WTC11 (cell line): ENCODE measurements around the gene ADAT3. TPM values are rescaled to one million over a fixed set of nuclear protein-coding genes. Genes with fewer than 3 reads are reported as not detected.

Source experiments
- ATAC-seq: fragments of 200-7000 bp; cut with Tn5 transposase; 2 replicates; pipeline ENCODE4 v1.10.0; 2021; ENCODE audit warnings: mild to moderate bottlenecking, moderate library complexity
- CTCF ChIA-PET: fragments of 300-600 bp; sonication (Branson Sonifier 250); formaldehyde crosslinking; loops from one replicate; lab custom pipeline; 2021; ENCODE audit warnings: antibody characterized with exemption; lab: Charles Lee
- POLR2A ChIA-PET: fragments of 350-600 bp; sonication (Branson Sonifier 250); formaldehyde crosslinking; loops from one replicate; lab custom pipeline; 2021; ENCODE audit warnings: antibody characterized with exemption; lab: Charles Lee
- DNase-seq: peaks from one replicate; pipeline ENCODE4 v3.0.0; 2021; ENCODE audit warnings: low spot score
- H3K27ac Mint-ChIP-seq: 2 replicates; pipeline ENCODE4 v1.8.0; 2021; ENCODE audit warnings: mixed read lengths
- H3K27me3 Mint-ChIP-seq: 2 replicates; pipeline ENCODE4 v1.8.0; 2021; ENCODE audit warnings: low read depth, mild to moderate bottlenecking, moderate library complexity, mixed read lengths
- H3K36me3 Mint-ChIP-seq: 2 replicates; pipeline ENCODE4 v1.8.0; 2021; ENCODE audit warnings: mixed read lengths
- H3K4me1 Mint-ChIP-seq: 2 replicates; pipeline ENCODE4 v1.8.0; 2022; ENCODE audit warnings: mixed read lengths
- H3K4me3 Mint-ChIP-seq: 2 replicates; pipeline ENCODE4 v1.8.0; 2021; ENCODE audit warnings: mild to moderate bottlenecking, moderate library complexity, mixed read lengths
- H3K9me3 Mint-ChIP-seq: 2 replicates; pipeline ENCODE4 v1.8.0; 2021; ENCODE audit warnings: mixed read lengths
- CBFB ChIP-seq: sonication (generic); formaldehyde crosslinking; IDR thresholded peaks from 2 replicates; pipeline ENCODE4 v1.8.1; 2022; ENCODE audit warnings: mild to moderate bottlenecking, low read depth, missing genetic modification reagents
- ELF4 ChIP-seq: sonication (generic); formaldehyde crosslinking; IDR thresholded peaks from 2 replicates; pipeline ENCODE4 v1.8.1; 2022; ENCODE audit warnings: low read depth, mild to moderate bottlenecking, moderate library complexity, missing genetic modification reagents
- FOXJ3 ChIP-seq: sonication (generic); formaldehyde crosslinking; IDR thresholded peaks from 2 replicates; pipeline ENCODE4 v1.9.0; 2021; ENCODE audit warnings: missing genetic modification reagents, mild to moderate bottlenecking, borderline replicate concordance
- JUN ChIP-seq: sonication (generic); formaldehyde crosslinking; IDR thresholded peaks from 2 replicates; pipeline ENCODE4 v1.8.0; 2023; ENCODE audit warnings: mild to moderate bottlenecking, missing genetic modification reagents
- NFATC4 ChIP-seq: fragments of 250-450 bp; sonication (Bioruptor Pico); IDR thresholded peaks from 2 replicates; pipeline ENCODE4 v1.9.0; 2021; ENCODE audit warnings: mild to moderate bottlenecking
- OVOL2 ChIP-seq: fragments of 250-450 bp; sonication (Bioruptor Pico); IDR thresholded peaks from 2 replicates; pipeline ENCODE4 v1.9.0; 2021; ENCODE audit warnings: mild to moderate bottlenecking, borderline replicate concordance
- PRRX2 ChIP-seq: fragments of 250-450 bp; sonication (Bioruptor Pico); IDR thresholded peaks from 2 replicates; pipeline ENCODE4 v1.8.0; 2021; ENCODE audit warnings: mild to moderate bottlenecking
- RELA ChIP-seq: sonication (generic); formaldehyde crosslinking; IDR thresholded peaks from 2 replicates; pipeline ENCODE4 v1.8.1; 2022; ENCODE audit warnings: missing genetic modification reagents, mild to moderate bottlenecking, borderline replicate concordance
- TEAD4 ChIP-seq: sonication (generic); formaldehyde crosslinking; IDR thresholded peaks from 2 replicates; pipeline ENCODE4 v1.8.0; 2022; ENCODE audit warnings: mild to moderate bottlenecking, missing genetic modification reagents
- ZNF121 ChIP-seq: sonication (generic); formaldehyde crosslinking; IDR thresholded peaks from 2 replicates; pipeline ENCODE4 v1.8.0; 2023; ENCODE audit warnings: missing genetic modification reagents
- ZNF232 ChIP-seq: sonication (generic); formaldehyde crosslinking; IDR thresholded peaks from 2 replicates; pipeline ENCODE4 v1.8.0; 2022; ENCODE audit warnings: mild to moderate bottlenecking, missing genetic modification reagents
- ZNF317 ChIP-seq: sonication (generic); formaldehyde crosslinking; IDR thresholded peaks from 2 replicates; pipeline ENCODE4 v1.8.1; 2023; ENCODE audit warnings: low read depth, mild to moderate bottlenecking, moderate library complexity, missing genetic modification reagents, borderline replicate concordance
- ZNF423 ChIP-seq: fragments of 250-450 bp; sonication (Bioruptor Pico); IDR thresholded peaks from 2 replicates; pipeline ENCODE4 v2.1.2; 2022; ENCODE audit warnings: mild to moderate bottlenecking, moderate library complexity
- total RNA-seq: library from RNA; stranded (reverse); gene quantifications from 3 replicates; pipeline ENCODE4 v1.2.3, GENCODE V29; 2021
- TF ChIP-seq, protein P1 (sequence below): sonication (generic); formaldehyde crosslinking; conservative IDR thresholded peaks from 2 replicates; pipeline ENCODE4 v1.8.1; 2023; ENCODE audit warnings: mild to moderate bottlenecking, low read depth, missing genetic modification reagents, moderate library complexity
- TF ChIP-seq, protein P2 (sequence below): sonication (generic); formaldehyde crosslinking; IDR thresholded peaks from 2 replicates; pipeline ENCODE4 v1.8.1; 2022; ENCODE audit warnings: mild to moderate bottlenecking, missing genetic modification reagents, moderate library complexity, borderline replicate concordance
- TF ChIP-seq, protein P3 (sequence below): sonication (generic); formaldehyde crosslinking; IDR thresholded peaks from 2 replicates; pipeline ENCODE4 v1.8.0; 2022; ENCODE audit warnings: mild to moderate bottlenecking, missing genetic modification reagents
- TF ChIP-seq, protein P4 (sequence below): sonication (generic); formaldehyde crosslinking; IDR thresholded peaks from 2 replicates; pipeline ENCODE4 v1.8.1; 2022; ENCODE audit warnings: missing genetic modification reagents, borderline replicate concordance

ADAT3 gene
- total RNA-seq, 1 experiment from 2014 or later, result 20.3 TPM

DNA sequence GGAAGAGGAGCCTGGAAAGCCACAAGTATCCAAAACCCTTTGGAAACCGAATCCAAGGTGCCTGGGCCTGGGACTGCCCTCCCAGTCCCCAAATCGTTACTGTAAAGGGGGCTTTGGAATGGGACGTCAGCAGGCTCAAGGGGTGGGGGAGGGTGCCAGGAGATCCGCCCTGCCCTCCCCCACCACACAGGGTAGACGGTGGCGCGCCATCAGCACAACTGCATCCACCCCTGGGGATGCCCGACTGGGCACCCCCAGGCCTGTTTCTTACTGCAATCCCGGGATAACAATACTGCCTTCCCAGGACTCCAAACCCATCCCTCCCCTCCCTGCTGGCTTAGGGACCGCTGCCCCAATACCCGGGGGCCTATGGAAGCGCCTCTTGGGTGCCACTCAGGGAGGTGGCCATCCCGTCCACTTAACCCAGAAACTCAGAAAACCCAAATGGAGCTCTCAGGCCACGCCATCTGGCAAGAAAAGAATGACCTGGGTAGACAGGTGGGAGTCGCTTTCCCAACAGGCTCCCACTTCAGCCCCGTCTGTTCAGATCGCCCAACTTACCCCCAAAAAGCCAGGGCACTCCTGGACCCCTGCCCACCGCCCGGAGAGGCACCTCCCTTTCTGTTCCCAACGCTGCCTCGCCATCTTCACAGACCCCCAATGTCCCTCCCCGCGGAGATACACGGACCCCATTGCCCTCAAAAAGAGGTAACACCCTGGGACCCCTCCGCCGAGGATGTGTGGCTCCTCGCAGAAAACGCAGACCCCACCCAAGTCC is 44.2 kb upstream of the ADAT3 start:
- POLR2A ChIA-PET, result no interaction called here
- peaks cover 11% of the 10 kb centered on the region for H3K27me3 Mint-ChIP-seq
- CTCF ChIA-PET, result interaction anchor here (1.1 kb wide), 1 partner anchor 12 kb away, joined by 4 read pairs; the partner anchor contains the start of gene REXO1
- no peak for ATAC-seq
- H3K36me3 Mint-ChIP-seq, result no peaks in the 10 kb centered on the region
- H3K27ac Mint-ChIP-seq, result no peak overlapping the region
- H3K4me1 Mint-ChIP-seq, result peaks cover 30% of the 10 kb centered on the region
- no peaks in the 10 kb centered on the region for H3K9me3 Mint-ChIP-seq
- H3K4me3 Mint-ChIP-seq, result peak overlapping the region; percentile 84
- no peak for DNase-seq
- TF ChIP-seq, protein P1, sequence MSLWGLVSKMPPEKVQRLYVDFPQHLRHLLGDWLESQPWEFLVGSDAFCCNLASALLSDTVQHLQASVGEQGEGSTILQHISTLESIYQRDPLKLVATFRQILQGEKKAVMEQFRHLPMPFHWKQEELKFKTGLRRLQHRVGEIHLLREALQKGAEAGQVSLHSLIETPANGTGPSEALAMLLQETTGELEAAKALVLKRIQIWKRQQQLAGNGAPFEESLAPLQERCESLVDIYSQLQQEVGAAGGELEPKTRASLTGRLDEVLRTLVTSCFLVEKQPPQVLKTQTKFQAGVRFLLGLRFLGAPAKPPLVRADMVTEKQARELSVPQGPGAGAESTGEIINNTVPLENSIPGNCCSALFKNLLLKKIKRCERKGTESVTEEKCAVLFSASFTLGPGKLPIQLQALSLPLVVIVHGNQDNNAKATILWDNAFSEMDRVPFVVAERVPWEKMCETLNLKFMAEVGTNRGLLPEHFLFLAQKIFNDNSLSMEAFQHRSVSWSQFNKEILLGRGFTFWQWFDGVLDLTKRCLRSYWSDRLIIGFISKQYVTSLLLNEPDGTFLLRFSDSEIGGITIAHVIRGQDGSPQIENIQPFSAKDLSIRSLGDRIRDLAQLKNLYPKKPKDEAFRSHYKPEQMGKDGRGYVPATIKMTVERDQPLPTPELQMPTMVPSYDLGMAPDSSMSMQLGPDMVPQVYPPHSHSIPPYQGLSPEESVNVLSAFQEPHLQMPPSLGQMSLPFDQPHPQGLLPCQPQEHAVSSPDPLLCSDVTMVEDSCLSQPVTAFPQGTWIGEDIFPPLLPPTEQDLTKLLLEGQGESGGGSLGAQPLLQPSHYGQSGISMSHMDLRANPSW (CRISPR knock-in tag), result no peak
- TF ChIP-seq, protein P2, sequence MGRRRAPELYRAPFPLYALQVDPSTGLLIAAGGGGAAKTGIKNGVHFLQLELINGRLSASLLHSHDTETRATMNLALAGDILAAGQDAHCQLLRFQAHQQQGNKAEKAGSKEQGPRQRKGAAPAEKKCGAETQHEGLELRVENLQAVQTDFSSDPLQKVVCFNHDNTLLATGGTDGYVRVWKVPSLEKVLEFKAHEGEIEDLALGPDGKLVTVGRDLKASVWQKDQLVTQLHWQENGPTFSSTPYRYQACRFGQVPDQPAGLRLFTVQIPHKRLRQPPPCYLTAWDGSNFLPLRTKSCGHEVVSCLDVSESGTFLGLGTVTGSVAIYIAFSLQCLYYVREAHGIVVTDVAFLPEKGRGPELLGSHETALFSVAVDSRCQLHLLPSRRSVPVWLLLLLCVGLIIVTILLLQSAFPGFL, result no peak
- TF ChIP-seq RELA (CRISPR knock-in tag) (no peak), ZNF317 (CRISPR knock-in tag) (no peak), NFATC4 (no peak), ELF4 (CRISPR knock-in tag) (no peak), TEAD4 (CRISPR knock-in tag) (no peak), FOXJ3 (CRISPR knock-in tag) (no peak)
- TF ChIP-seq, protein P3, sequence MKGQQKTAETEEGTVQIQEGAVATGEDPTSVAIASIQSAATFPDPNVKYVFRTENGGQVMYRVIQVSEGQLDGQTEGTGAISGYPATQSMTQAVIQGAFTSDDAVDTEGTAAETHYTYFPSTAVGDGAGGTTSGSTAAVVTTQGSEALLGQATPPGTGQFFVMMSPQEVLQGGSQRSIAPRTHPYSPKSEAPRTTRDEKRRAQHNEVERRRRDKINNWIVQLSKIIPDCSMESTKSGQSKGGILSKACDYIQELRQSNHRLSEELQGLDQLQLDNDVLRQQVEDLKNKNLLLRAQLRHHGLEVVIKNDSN (CRISPR knock-in tag), result no peak

DNA sequence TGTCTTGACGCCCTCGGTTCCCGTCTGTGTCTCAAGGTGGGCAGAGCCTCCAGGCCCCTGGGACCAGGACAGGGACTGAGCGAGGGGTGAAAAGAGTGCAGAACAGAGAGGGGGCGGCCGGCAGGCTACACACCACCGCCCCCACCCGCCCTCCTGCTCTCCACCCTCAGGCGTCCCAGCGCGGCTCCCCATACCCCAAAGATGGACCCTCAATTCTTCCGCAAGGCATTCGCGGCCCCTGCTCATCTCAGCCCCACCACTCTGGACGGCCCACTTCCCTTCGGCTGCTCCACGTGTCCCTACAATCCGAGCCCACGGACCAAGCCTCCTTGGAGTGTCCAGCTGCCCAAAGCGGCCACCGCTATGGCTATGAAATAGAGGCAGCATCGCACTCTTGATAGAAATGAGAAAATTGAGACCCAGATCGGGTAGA is 43.6 kb upstream of the ADAT3 start:
- Mint-ChIP-seq H3K4me1 (peaks cover 26% of the 10 kb centered on the region), H3K27me3 (peaks cover 11% of the 10 kb centered on the region), H3K4me3 (peak overlapping the region; percentile 84), H3K36me3 (no peaks in the 10 kb centered on the region), H3K27ac (no peak overlapping the region), H3K9me3 (no peaks in the 10 kb centered on the region)
- no peak for ATAC-seq
- ChIA-PET CTCF (interaction anchor here (1.1 kb wide), 1 partner anchor 13 kb away, joined by 4 read pairs; the partner anchor contains the start of gene REXO1), POLR2A (no interaction called here)
- TF ChIP-seq, protein P4, sequence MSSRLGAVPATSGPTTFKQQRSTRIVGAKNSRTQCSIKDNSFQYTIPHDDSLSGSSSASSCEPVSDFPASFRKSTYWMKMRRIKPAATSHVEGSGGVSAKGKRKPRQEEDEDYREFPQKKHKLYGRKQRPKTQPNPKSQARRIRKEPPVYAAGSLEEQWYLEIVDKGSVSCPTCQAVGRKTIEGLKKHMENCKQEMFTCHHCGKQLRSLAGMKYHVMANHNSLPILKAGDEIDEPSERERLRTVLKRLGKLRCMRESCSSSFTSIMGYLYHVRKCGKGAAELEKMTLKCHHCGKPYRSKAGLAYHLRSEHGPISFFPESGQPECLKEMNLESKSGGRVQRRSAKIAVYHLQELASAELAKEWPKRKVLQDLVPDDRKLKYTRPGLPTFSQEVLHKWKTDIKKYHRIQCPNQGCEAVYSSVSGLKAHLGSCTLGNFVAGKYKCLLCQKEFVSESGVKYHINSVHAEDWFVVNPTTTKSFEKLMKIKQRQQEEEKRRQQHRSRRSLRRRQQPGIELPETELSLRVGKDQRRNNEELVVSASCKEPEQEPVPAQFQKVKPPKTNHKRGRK (CRISPR knock-in tag), result no peak
- no peak for DNase-seq

DNA sequence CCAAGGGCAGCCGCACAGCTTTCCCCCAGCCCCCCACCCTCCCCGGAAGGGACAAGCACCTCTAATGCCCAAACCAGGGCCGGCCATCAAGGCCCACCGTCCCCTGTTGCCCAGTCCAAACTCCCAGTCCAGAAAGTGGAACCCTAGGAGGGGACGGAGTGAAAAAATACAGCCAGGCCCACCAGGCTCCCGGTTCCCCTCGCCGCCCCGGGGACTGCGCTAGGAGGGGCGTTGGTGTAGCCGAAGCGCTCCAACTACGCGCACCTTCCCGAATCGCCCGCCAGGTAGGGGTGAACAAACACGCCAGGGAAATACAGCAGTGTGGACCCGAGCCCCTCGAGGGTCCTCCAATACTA is 43.2 kb upstream of the ADAT3 start:
- DNase-seq, result no peak
- ChIA-PET CTCF (no interaction called here), POLR2A (no interaction called here)
- ATAC-seq, result no peak
- Mint-ChIP-seq H3K27ac (no peak overlapping the region), H3K36me3 (no peaks in the 10 kb centered on the region), H3K4me1 (peaks cover 26% of the 10 kb centered on the region), H3K27me3 (peaks cover 11% of the 10 kb centered on the region), H3K4me3 (peak overlapping the region; percentile 84), H3K9me3 (no peaks in the 10 kb centered on the region)
- TF ChIP-seq JUN (CRISPR knock-in tag), result no peak
- no peak for TF ChIP-seq OVOL2
- no peak for TF ChIP-seq ZNF121
- no peak for TF ChIP-seq CBFB
- no peak for TF ChIP-seq ZNF423 (CRISPR knock-in tag)
- no peak for TF ChIP-seq PRRX2 (CRISPR knock-in tag)
- no peak for TF ChIP-seq ZNF232 (CRISPR knock-in tag)
